ENCODE results near the gene C1orf115.

C1orf115 gene

GRCh38 chr1:220692436-220693228, 2.5 kb downstream of the C1orf115 start:
- CTCF ChIA-PET = interaction anchor here (0.6 to 1.7 kb wide), 4 partner anchors 40 to 413 kb away, joined by 3 to 11 read pairs (median 4); no protein-coding TSS in a partner anchor
- H3K27ac ChIP-seq = no peak overlapping the region
- DNase-seq (ENCODE audit: low spot score) = no peak
- no peak for TF ChIP-seq CTCF (conservative IDR thresholded peaks at IDR 0.05; ENCODE audit: low read depth)
- POLR2A ChIA-PET (ENCODE audit: low non-redundant PET) = no interaction called here

- no peak overlapping the region for H3K27ac ChIP-seq
- DNase-seq (ENCODE audit: low spot score) = no peak
- CTCF ChIA-PET = interaction anchor here (0.9 to 1.3 kb wide), 2 partner anchors 38 to 399 kb away, joined by 3 read pairs; no protein-coding TSS in a partner anchor
- TF ChIP-seq CTCF (conservative IDR thresholded peaks at IDR 0.05; ENCODE audit: low read depth) = no peak
- POLR2A ChIA-PET (ENCODE audit: low non-redundant PET) = no interaction called here
These were observed 4.8 kb downstream of the C1orf115 start for GRCh38 chr1:220694866-220695382.

- ChIA-PET CTCF (interaction anchor here (0.9 kb wide), 1 partner anchor 38 kb away, joined by 3 read pairs; no protein-coding TSS in a partner anchor), POLR2A (ENCODE audit: low non-redundant PET) (no interaction called here)
These were observed 5.3 kb downstream of the C1orf115 start for GRCh38 chr1:220695426-220695825.

GRCh38 chr1:220696226-220696862, 6.2 kb downstream of the C1orf115 start:
- CTCF ChIA-PET = interaction anchor here (0.7 kb wide), 2 partner anchors 17 to 103 kb away, joined by 3 read pairs; no protein-coding TSS in a partner anchor
- no peak for TF ChIP-seq CTCF (conservative IDR thresholded peaks at IDR 0.05; ENCODE audit: low read depth)
- H3K27ac ChIP-seq = no peak overlapping the region
- POLR2A ChIA-PET (ENCODE audit: low non-redundant PET) = no interaction called here
- DNase-seq (ENCODE audit: low spot score) = no peak

More at GRCh38 chr1:220695426-220695825, 5.3 kb downstream of the C1orf115 start:
- no peak for DNase-seq (ENCODE audit: low spot score)
- no peak for TF ChIP-seq CTCF (conservative IDR thresholded peaks at IDR 0.05; ENCODE audit: low read depth)
- no peak overlapping the region for H3K27ac ChIP-seq

GRCh38 chr1:220696863-220697231, 6.7 kb downstream of the C1orf115 start:
- ChIA-PET CTCF (interaction anchor here (0.7 to 1.4 kb wide), 2 partner anchors 17 to 79 kb away, joined by 3 to 5 read pairs; no protein-coding TSS in a partner anchor), POLR2A (ENCODE audit: low non-redundant PET) (no interaction called here)
- no peak for DNase-seq (ENCODE audit: low spot score)
- no peak overlapping the region for H3K27ac ChIP-seq
- no peak for TF ChIP-seq CTCF (conservative IDR thresholded peaks at IDR 0.05; ENCODE audit: low read depth)

GRCh38 chr1:220697326-220697725, 7.2 kb downstream of the C1orf115 start:
- H3K27ac ChIP-seq = no peak overlapping the region
- TF ChIP-seq CTCF (conservative IDR thresholded peaks at IDR 0.05; ENCODE audit: low read depth) = no peak
- ChIA-PET CTCF (interaction anchor here (0.7 to 1.4 kb wide), 2 partner anchors 18 to 79 kb away, joined by 3 to 5 read pairs; no protein-coding TSS in a partner anchor), POLR2A (ENCODE audit: low non-redundant PET) (no interaction called here)
- DNase-seq (ENCODE audit: low spot score) = no peak
